ENCODE results near the gene WRNIP1.
"Not testable (repeated sequence)": the region's sequence is repeated elsewhere in the genome, so short reads cannot be mapped to it uniquely, and the experiment has no call there.

WRNIP1 gene

GRCh38 chr6:2782825-2783187 is 17.6 kb downstream of the WRNIP1 start:
- no peak for DNase-seq (ENCODE audit: low read depth in 1 of 2, low spot score in 1 of 2)

- DNase-seq (ENCODE audit: low read depth in 1 of 2, low spot score in 1 of 2): no peak
Observed at GRCh38 chr6:2783188-2783963, 18.2 kb downstream of the WRNIP1 start.

DNA sequence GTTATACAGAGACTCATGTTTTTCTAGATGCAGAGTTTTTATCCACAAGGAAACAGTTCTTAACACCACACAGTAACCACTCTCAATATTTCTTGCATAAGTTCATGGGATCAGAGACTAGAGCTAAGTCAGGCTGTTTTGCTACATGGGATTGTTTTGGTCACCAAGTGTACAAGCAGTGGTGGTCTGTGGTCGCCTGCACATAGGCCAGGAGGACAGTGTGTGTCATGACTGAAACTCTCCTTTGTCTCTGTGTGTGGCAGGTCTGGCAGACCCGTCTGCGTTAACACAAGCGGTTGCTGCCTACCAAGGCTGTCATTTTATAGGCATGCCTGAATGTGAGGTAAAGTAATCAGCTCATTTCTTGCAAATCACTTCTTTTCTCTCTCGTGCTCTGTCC is 18.9 kb downstream of the WRNIP1 start:
- DNase-seq (ENCODE audit: low read depth in 1 of 2, low spot score in 1 of 2): no peak

DNA sequence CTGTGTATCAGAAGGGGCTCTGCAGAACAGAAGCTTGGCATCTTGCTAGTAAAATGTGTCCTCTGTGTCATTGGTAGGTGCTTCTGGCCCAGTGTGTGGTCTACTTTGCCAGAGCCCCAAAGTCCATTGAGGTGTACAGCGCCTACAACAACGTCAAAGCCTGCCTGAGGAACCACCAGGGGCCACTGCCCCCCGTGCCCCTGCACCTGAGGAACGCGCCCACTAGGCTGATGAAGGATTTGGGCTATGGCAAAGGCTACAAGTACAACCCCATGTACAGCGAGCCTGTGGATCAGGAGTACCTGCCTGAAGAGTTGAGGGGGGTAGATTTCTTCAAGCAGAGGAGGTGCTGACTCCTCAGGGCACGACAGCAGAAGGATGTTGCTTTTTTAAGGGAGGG is 19.7 kb downstream of the WRNIP1 start:
- DNase-seq (ENCODE audit: low read depth in 1 of 2, low spot score in 1 of 2): no peak

DNA sequence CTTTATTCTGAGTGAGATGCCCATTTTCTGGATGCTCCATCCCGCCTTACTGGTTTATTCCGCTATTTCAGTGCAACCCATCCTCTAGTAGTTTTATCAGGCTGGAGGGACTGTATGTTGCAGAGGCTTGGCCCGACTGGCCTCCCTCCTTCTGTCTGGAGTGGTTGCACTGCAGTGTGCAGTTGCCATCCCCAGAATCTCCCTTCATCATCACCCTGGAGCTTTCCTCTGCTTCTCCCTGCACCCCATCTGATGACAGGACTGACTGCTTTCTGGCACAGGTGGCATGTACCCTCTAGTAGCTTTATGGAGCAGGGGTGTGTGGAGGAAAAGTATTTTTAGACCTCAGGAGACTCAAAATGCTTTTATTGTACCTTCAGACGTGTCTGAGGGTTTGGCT is 21.1 kb downstream of the WRNIP1 start:
- no peak for DNase-seq (ENCODE audit: low read depth in 1 of 2, low spot score in 1 of 2)

DNA sequence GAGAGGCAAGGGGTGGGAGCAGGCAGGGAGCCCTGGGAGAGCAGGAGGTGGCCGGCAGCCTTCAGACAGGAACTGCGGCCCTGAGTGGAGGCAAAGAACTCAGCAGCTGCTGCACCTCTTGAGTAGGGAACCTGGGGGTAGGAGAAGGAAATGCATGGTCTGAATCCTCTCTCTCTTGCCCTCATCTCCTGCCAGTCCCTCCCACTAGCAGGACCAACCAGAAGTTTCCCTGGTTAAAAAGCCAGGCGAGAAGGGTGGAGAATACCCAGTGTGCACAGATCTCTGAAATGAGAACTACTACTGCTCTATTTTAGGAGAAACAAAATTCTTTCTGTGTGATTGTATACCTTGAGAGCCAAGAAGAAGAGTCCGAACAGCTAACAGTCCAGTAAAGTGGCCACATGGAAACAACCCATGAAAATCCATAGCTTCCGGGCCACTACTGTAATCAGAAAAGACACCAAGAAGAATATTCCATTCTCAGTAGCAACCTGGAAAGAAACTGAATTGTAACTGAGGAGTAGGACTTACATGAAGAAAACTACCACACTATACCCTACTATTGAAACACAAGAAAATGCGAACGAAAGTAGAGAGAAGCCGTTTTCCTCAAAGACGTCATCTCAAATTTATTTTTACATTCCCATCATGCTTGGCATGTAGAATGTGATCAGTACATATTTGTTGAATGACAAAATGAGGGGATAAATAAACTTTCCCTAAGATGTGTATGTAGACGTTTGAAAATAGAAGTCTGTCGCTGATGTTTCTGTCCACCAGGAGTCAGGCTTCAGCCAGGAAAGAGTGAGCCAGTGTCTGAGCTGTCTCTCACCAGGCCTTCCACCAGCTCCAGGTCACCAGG is 25.6 kb downstream of the WRNIP1 start:
- DNase-seq (ENCODE audit: low read depth in 1 of 2, low spot score in 1 of 2): no peak

- DNase-seq (ENCODE audit: low read depth in 1 of 2, low spot score in 1 of 2): no peak
Observed at GRCh38 chr6:2791450-2791974, 26.3 kb downstream of the WRNIP1 start.

DNA sequence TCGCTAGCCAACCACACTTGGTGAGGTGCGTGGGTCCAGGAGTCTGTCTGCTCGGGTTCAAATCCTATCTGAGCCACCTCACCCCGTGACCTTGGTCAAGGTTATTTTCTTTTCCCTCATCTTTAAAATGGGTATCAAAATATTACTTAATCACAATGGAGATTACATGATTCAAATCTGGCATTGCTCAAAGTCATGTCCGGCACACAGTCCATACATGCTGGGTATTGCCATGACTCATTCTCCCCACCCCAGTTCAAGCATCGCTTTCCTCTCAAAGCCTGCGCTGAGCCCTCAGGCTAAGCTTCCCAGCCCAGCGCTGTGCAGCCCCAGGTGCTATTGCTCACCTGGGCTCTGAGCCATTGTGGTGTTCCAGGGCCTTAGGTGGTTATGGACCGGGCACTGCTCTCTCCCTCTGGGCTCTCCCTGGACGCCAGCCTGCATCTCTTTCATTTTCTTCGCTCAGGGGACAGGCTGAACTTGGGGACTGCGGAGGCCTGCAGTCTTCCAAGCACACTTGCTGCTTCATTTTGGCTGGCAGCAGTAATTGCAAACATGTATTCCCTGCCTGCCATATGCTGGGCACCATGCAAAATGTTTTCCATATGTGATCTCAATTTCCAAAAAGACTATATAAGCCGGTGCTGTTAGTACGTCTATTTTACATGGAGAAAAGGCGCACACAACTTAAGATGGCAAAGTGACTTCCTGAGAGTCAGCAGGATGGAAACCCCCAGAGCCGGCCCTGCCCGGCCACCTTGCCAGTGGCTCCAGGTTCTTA is 27.3 kb downstream of the WRNIP1 start:
- DNase-seq (ENCODE audit: low read depth in 1 of 2, low spot score in 1 of 2): no peak

DNA sequence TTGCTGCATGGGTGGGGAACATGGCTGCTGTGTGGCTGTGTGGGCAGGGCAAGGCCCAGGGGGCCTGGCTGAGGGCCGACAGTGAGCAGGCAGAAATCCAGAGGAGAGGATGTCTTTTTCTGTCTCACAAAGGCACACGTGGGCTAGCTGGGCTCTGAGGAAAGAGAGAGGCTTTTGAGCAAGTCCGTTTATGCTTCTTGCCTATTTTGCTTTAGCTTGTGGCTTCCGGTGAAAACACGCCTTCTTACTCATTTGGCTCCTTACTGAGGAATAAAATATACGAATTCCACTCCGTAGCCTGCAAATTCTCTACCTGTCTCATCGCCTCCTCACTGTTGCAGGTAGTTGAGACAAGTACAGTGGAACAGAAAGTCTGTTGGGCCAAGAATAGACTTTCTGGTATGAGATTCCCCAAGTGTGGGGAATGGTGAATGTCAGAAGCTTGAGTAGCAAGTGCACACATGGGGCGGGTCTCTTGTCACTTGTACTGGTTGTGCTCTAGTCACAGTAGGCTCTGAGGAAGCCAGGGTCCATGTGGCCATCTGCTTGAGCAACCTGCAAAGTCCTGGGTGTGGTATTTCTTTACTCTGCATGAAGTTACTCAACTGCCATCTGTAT is 28.4 kb downstream of the WRNIP1 start:
- DNase-seq (ENCODE audit: low read depth in 1 of 2, low spot score in 1 of 2): no peak

DNA sequence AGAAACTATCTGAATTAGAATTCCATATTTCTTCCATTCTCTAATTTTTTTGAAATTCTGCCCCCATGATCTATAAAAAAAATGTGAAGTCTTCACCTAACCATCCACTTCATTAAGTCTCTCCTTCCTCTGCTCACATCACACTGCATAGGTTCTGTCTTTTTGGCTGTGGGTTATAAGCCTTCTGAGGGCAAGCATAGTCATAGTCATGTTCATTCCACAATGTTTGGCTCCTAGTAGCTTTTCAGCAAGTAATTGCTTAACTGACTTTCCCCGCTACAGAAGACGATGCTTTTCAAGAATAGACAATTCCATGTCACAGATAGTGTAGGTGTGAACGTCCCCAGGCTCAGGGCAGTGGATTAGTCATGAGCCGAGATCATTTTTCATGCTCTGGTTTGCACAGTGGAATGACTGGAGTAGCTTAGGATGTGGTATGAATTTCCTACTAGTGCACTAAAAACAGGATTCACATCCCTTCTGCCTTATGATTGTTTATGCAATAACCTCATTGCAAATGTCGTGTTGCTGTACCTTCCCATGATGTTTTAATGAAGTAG is 29.1 kb downstream of the WRNIP1 start:
- no peak for DNase-seq (ENCODE audit: low read depth in 1 of 2, low spot score in 1 of 2)

GRCh38 chr6:2795162-2795561 is 30.0 kb downstream of the WRNIP1 start:
- DNase-seq (ENCODE audit: low read depth in 1 of 2, low spot score in 1 of 2): no peak

DNA sequence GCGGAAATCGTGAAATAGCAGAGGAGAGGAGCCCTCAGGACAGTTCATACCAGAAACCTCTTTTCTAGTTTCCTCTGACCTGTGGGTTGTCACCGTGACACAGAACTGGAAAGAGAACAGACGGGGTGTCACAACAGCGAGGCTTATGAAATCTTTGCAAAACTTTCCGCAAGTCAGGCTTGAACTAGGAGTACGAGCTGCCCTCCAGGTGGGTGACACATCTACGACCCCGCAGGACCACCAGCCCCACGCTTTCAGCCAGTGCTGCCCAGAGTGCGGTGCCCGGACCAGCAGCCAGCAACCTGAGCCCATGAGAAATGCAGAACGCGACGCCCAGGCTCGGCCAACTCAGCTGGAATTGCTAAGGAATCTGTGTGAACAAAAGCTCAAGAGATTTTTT is 30.8 kb downstream of the WRNIP1 start:
- no peak for DNase-seq (ENCODE audit: low read depth in 1 of 2, low spot score in 1 of 2)

- DNase-seq (ENCODE audit: low read depth in 1 of 2, low spot score in 1 of 2): no peak
Observed at GRCh38 chr6:2796861-2797260, 31.7 kb downstream of the WRNIP1 start.

DNA sequence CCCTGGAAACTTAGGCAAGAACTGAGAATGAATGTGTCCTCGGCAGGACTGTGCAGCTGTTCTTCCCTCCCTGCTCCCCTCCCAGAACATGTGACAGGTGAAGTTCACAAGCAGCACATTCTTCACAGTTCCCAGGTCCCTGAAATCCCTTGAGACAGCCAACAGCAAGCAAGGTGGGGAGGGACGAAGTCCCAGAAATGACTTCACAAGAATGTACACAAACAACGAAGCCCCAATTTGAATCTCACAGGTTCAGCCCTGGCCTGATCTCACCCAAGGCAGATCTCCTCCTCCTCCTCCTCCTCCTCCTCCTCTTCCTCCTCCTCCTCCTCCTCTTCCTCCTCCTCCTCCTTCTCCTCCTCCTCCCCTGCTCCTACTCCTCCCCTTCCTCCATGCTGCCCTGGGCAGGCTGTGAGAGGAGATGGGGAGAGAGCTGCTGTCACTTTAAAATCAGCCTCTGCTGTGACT is 32.4 kb downstream of the WRNIP1 start:
- DNase-seq (ENCODE audit: low read depth in 1 of 2, low spot score in 1 of 2): no peak

GRCh38 chr6:2798586-2799134 is 33.5 kb downstream of the WRNIP1 start:
- no peak for DNase-seq (ENCODE audit: low read depth in 1 of 2, low spot score in 1 of 2)

DNA sequence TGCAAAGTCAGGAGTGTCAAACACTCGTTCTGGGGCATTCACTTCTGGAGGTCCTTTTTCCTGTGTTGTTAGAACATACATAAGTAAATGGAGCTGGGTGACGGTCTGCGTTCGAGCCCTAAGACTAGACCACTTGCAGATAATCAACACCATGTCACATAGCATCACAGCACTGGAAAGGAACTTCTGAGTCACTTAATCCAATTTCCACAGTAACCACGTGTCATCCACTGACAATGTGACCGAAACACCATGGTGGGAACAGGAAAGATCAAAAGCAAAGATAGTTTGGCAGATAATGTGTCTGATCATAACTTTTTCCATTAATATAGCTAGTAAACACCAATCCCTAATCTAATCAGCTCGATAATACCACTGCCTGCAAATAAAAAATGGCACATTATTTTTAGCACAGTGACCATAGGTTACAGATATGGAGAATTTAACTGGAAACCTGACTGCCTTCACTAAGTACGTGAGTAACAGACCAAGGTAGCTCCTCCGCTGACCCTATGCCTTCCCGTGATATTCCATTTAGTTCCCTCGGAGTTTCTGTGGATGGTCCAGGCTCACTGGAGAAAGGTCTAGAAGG is 34.8 kb downstream of the WRNIP1 start:
- no peak for DNase-seq (ENCODE audit: low read depth in 1 of 2, low spot score in 1 of 2)

DNA sequence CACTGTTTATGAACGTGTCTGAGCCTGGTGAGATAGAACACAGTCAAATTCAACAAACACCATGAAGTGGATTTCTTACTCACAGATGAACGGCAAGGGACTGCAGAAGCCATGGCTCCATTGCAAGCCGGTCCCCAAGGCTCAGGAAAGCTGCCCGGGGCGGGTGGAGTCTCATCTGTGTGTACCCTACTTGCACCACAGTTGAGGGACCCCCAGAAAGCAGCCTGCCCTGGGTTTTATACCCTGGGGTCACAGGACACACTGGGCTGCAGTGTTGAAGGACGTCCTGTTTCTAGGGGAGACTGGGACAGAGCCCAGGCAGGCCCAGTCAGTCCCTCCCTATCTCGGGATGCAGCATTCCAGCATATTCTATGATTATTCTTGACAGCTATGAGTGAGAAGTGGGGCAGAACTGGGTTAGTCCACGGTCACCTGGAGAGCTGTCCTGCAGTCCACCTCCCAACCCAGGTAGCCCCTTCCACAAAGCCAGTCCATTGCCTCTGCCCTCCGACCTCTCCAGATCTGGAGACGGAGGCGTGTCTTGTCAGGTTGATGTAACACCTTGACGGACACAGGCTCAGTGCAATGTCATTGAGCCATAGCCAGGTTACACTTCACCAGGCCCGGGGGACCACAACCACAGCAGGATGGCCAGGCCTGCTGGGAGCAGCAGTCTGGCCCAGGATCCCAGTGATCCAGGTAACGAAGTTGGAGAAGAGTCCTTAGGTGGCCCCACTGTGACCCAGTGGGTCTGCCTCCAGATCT is 35.5 kb downstream of the WRNIP1 start:
- DNase-seq (ENCODE audit: low read depth in 1 of 2, low spot score in 1 of 2): no peak

DNA sequence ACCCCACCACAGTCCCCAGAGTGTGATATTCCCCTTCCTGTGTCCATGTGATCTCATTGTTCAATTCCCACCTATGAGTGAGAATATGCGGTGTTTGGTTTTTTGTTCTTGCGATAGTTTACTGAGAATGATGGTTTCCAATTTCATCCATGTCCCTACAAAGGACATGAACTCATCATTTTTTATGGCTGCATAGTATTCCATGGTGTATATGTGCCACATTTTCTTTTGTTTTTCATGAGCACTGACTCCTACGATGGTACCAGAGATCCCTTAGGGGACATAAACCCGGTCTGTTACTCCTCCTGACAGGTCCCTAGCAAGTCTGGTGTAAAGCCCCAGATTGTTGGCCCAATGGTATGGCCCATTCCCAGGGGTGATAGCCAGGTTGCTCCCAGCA is 36.5 kb downstream of the WRNIP1 start:
- not testable (repeated sequence) for DNase-seq (ENCODE audit: low read depth in 1 of 2, low spot score in 1 of 2)

DNA sequence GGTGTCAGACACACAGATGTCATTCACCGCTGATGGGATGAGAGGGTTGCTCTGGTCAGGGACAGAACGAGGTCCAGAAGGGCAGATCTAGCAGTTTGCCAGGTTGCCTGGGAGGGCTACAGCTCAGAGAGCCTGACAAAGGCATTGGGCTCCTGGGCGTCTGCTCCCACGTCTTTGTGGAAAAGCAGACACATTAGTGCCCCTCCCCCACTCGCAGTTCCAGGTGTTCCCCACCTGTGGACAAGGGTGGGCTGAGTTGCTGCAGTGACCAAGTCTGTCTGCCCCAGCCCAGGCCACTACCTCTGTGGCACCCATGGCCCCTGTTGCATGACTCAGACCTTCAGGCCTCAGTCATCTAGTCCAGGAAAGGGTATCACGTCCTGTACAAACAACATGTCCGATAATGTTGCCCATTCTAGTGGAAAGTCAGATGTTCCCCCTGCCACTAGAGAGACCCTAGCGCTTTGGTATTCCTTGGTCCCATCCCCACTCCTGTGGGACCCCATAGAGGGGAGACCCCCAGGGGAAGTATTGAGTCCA is 37.4 kb downstream of the WRNIP1 start:
- no peak for DNase-seq (ENCODE audit: low read depth in 1 of 2, low spot score in 1 of 2)
